WTC11 (cell line): ENCODE data around the gene ENAM.

Source experiments
- SMAD3 ChIP-seq: sonication (generic); formaldehyde crosslinking; IDR thresholded peaks from 2 replicates; pipeline ENCODE4 v1.8.0; 2022; ENCODE audit warnings: missing genetic modification reagents, mild to moderate bottlenecking, borderline replicate concordance
- SMAD4 ChIP-seq: sonication (generic); formaldehyde crosslinking; IDR thresholded peaks from 2 replicates; pipeline ENCODE4 v1.8.0; 2022; ENCODE audit warnings: mild to moderate bottlenecking, missing genetic modification reagents
- TF ChIP-seq, protein P1 (sequence below): fragments of 200-600 bp; IDR thresholded peaks from 2 replicates; pipeline ENCODE4 v1.8.0; 2022; ENCODE audit warnings: antibody characterized with exemption
- TF ChIP-seq, protein P2 (sequence below): sonication (generic); formaldehyde crosslinking; IDR thresholded peaks from 2 replicates; pipeline ENCODE4 v1.8.0; 2023; ENCODE audit warnings: mild to moderate bottlenecking, missing genetic modification reagents
- TF ChIP-seq, protein P3 (sequence below): sonication (generic); formaldehyde crosslinking; IDR thresholded peaks from 2 replicates; pipeline ENCODE4 v1.8.0; 2022; ENCODE audit warnings: missing genetic modification reagents
- TF ChIP-seq, protein P4 (sequence below): sonication (generic); formaldehyde crosslinking; IDR thresholded peaks from 2 replicates; pipeline ENCODE4 v1.8.1; 2022; ENCODE audit warnings: low read depth, missing genetic modification reagents, borderline replicate concordance

GRCh38 chr4:70671091-70671490 is 42.5 kb downstream of the ENAM start:
- TF ChIP-seq, protein P1, sequence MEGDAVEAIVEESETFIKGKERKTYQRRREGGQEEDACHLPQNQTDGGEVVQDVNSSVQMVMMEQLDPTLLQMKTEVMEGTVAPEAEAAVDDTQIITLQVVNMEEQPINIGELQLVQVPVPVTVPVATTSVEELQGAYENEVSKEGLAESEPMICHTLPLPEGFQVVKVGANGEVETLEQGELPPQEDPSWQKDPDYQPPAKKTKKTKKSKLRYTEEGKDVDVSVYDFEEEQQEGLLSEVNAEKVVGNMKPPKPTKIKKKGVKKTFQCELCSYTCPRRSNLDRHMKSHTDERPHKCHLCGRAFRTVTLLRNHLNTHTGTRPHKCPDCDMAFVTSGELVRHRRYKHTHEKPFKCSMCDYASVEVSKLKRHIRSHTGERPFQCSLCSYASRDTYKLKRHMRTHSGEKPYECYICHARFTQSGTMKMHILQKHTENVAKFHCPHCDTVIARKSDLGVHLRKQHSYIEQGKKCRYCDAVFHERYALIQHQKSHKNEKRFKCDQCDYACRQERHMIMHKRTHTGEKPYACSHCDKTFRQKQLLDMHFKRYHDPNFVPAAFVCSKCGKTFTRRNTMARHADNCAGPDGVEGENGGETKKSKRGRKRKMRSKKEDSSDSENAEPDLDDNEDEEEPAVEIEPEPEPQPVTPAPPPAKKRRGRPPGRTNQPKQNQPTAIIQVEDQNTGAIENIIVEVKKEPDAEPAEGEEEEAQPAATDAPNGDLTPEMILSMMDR = no peak
- TF ChIP-seq SMAD4 (no peak), SMAD3 (CRISPR knock-in tag) (no peak)
- TF ChIP-seq, protein P2, sequence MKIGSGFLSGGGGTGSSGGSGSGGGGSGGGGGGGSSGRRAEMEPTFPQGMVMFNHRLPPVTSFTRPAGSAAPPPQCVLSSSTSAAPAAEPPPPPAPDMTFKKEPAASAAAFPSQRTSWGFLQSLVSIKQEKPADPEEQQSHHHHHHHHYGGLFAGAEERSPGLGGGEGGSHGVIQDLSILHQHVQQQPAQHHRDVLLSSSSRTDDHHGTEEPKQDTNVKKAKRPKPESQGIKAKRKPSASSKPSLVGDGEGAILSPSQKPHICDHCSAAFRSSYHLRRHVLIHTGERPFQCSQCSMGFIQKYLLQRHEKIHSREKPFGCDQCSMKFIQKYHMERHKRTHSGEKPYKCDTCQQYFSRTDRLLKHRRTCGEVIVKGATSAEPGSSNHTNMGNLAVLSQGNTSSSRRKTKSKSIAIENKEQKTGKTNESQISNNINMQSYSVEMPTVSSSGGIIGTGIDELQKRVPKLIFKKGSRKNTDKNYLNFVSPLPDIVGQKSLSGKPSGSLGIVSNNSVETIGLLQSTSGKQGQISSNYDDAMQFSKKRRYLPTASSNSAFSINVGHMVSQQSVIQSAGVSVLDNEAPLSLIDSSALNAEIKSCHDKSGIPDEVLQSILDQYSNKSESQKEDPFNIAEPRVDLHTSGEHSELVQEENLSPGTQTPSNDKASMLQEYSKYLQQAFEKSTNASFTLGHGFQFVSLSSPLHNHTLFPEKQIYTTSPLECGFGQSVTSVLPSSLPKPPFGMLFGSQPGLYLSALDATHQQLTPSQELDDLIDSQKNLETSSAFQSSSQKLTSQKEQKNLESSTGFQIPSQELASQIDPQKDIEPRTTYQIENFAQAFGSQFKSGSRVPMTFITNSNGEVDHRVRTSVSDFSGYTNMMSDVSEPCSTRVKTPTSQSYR (CRISPR knock-in tag) = no peak
- TF ChIP-seq, protein P3, sequence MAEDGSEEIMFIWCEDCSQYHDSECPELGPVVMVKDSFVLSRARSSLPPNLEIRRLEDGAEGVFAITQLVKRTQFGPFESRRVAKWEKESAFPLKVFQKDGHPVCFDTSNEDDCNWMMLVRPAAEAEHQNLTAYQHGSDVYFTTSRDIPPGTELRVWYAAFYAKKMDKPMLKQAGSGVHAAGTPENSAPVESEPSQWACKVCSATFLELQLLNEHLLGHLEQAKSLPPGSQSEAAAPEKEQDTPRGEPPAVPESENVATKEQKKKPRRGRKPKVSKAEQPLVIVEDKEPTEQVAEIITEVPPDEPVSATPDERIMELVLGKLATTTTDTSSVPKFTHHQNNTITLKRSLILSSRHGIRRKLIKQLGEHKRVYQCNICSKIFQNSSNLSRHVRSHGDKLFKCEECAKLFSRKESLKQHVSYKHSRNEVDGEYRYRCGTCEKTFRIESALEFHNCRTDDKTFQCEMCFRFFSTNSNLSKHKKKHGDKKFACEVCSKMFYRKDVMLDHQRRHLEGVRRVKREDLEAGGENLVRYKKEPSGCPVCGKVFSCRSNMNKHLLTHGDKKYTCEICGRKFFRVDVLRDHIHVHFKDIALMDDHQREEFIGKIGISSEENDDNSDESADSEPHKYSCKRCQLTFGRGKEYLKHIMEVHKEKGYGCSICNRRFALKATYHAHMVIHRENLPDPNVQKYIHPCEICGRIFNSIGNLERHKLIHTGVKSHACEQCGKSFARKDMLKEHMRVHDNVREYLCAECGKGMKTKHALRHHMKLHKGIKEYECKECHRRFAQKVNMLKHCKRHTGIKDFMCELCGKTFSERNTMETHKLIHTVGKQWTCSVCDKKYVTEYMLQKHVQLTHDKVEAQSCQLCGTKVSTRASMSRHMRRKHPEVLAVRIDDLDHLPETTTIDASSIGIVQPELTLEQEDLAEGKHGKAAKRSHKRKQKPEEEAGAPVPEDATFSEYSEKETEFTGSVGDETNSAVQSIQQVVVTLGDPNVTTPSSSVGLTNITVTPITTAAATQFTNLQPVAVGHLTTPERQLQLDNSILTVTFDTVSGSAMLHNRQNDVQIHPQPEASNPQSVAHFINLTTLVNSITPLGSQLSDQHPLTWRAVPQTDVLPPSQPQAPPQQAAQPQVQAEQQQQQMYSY = no peak
- TF ChIP-seq, protein P4, sequence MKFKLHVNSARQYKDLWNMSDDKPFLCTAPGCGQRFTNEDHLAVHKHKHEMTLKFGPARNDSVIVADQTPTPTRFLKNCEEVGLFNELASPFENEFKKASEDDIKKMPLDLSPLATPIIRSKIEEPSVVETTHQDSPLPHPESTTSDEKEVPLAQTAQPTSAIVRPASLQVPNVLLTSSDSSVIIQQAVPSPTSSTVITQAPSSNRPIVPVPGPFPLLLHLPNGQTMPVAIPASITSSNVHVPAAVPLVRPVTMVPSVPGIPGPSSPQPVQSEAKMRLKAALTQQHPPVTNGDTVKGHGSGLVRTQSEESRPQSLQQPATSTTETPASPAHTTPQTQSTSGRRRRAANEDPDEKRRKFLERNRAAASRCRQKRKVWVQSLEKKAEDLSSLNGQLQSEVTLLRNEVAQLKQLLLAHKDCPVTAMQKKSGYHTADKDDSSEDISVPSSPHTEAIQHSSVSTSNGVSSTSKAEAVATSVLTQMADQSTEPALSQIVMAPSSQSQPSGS = no peak
